ENCODE measurements around the gene FOXP4. TPM values are rescaled to one million over a fixed set of nuclear protein-coding genes. Genes with fewer than 3 reads are reported as not detected.

Gene FOXP4
- total and polyA plus RNA-seq, 2 of the 13 experiments (the other 11 are each of a cell fraction or from before 2014, with no cell fraction given), result 11.0 to 12.4 TPM

GRCh38 chr6:41519745-41520699 lies 26.2 kb upstream of the FOXP4 start (continued):
- TF ChIP-seq ZSCAN25 (CRISPR knock-in tag; IDR thresholded peaks at IDR 0.05) (peak; percentile 76), ZFP62 (CRISPR knock-in tag; IDR thresholded peaks at IDR 0.05) (0 out of 2 replicates have a peak, but pooled peaks have one; percentile 63), KMT2A (CRISPR knock-in tag; IDR thresholded peaks at IDR 0.05) (0 out of 2 replicates have a peak, but pooled peaks have one; percentile 12), POLR2A (IDR thresholded peaks at IDR 0.05; ENCODE audit: insufficient read depth in 1 of 2, low read depth in 2 of 2, low read length in 2 of 2) (peak; percentile 74 to 77; a peak in 3 of 4 replicates), EED (CRISPR knock-in tag; IDR thresholded peaks at IDR 0.05) (peak; percentile 89; the same call in 1 of the 2 replicates), KDM6A (CRISPR knock-in tag; IDR thresholded peaks at IDR 0.05; ENCODE audit: low read depth) (peak; percentile 98), ZNF589 (CRISPR knock-in tag; conservative IDR thresholded peaks at IDR 0.05) (0 out of 2 replicates have a peak, but pooled peaks have one; percentile 52)
- TF ChIP-seq, protein P1, sequence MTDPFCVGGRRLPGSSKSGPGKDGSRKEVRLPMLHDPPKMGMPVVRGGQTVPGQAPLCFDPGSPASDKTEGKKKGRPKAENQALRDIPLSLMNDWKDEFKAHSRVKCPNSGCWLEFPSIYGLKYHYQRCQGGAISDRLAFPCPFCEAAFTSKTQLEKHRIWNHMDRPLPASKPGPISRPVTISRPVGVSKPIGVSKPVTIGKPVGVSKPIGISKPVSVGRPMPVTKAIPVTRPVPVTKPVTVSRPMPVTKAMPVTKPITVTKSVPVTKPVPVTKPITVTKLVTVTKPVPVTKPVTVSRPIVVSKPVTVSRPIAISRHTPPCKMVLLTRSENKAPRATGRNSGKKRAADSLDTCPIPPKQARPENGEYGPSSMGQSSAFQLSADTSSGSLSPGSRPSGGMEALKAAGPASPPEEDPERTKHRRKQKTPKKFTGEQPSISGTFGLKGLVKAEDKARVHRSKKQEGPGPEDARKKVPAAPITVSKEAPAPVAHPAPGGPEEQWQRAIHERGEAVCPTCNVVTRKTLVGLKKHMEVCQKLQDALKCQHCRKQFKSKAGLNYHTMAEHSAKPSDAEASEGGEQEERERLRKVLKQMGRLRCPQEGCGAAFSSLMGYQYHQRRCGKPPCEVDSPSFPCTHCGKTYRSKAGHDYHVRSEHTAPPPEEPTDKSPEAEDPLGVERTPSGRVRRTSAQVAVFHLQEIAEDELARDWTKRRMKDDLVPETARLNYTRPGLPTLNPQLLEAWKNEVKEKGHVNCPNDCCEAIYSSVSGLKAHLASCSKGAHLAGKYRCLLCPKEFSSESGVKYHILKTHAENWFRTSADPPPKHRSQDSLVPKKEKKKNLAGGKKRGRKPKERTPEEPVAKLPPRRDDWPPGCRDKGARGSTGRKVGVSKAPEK (CRISPR knock-in tag; IDR thresholded peaks at IDR 0.05; ENCODE audit: borderline replicate concordance), result peak; percentile 2; the same call in 1 of the 2 replicates
- TF ChIP-seq, protein P2, sequence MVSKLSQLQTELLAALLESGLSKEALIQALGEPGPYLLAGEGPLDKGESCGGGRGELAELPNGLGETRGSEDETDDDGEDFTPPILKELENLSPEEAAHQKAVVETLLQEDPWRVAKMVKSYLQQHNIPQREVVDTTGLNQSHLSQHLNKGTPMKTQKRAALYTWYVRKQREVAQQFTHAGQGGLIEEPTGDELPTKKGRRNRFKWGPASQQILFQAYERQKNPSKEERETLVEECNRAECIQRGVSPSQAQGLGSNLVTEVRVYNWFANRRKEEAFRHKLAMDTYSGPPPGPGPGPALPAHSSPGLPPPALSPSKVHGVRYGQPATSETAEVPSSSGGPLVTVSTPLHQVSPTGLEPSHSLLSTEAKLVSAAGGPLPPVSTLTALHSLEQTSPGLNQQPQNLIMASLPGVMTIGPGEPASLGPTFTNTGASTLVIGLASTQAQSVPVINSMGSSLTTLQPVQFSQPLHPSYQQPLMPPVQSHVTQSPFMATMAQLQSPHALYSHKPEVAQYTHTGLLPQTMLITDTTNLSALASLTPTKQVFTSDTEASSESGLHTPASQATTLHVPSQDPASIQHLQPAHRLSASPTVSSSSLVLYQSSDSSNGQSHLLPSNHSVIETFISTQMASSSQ (IDR thresholded peaks at IDR 0.05; ENCODE audit: low read depth), result peak; percentile 39
- TF ChIP-seq, protein P2 (CRISPR knock-in tag; IDR thresholded peaks at IDR 0.05; ENCODE audit: borderline replicate concordance), result peak; percentile 69
- TF ChIP-seq, protein P3, sequence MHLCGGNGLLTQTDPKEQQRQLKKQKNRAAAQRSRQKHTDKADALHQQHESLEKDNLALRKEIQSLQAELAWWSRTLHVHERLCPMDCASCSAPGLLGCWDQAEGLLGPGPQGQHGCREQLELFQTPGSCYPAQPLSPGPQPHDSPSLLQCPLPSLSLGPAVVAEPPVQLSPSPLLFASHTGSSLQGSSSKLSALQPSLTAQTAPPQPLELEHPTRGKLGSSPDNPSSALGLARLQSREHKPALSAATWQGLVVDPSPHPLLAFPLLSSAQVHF (CRISPR knock-in tag; IDR thresholded peaks at IDR 0.05), result no peak
- TF ChIP-seq, protein P4, sequence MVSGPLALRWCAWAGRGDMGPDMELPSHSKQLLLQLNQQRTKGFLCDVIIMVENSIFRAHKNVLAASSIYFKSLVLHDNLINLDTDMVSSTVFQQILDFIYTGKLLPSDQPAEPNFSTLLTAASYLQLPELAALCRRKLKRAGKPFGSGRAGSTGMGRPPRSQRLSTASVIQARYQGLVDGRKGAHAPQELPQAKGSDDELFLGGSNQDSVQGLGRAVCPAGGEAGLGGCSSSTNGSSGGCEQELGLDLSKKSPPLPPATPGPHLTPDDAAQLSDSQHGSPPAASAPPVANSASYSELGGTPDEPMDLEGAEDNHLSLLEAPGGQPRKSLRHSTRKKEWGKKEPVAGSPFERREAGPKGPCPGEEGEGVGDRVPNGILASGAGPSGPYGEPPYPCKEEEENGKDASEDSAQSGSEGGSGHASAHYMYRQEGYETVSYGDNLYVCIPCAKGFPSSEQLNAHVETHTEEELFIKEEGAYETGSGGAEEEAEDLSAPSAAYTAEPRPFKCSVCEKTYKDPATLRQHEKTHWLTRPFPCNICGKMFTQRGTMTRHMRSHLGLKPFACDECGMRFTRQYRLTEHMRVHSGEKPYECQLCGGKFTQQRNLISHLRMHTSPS (CRISPR knock-in tag; IDR thresholded peaks at IDR 0.05; ENCODE audit: low read depth), result peak; percentile 47; the same call in 1 of the 2 replicates
- TF ChIP-seq, protein P5, sequence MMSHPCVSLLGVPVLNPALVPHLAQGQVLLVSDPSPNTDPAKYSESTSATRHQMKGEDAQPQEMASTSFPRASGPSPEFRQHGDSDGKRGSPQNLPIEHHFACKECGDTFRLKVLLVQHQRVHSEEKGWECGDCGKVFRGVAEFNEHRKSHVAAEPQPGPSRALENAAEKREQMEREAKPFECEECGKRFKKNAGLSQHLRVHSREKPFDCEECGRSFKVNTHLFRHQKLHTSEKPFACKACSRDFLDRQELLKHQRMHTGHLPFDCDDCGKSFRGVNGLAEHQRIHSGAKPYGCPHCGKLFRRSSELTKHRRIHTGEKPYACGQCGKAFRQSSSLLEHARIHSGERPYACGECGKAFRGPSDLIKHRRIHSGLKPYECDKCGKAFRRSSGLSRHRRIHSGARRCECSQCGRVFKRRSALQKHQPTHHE (CRISPR knock-in tag; IDR thresholded peaks at IDR 0.05; ENCODE audit: borderline replicate concordance), result peak; percentile 93; the same call in 1 of the 2 replicates
- TF ChIP-seq, protein P6, sequence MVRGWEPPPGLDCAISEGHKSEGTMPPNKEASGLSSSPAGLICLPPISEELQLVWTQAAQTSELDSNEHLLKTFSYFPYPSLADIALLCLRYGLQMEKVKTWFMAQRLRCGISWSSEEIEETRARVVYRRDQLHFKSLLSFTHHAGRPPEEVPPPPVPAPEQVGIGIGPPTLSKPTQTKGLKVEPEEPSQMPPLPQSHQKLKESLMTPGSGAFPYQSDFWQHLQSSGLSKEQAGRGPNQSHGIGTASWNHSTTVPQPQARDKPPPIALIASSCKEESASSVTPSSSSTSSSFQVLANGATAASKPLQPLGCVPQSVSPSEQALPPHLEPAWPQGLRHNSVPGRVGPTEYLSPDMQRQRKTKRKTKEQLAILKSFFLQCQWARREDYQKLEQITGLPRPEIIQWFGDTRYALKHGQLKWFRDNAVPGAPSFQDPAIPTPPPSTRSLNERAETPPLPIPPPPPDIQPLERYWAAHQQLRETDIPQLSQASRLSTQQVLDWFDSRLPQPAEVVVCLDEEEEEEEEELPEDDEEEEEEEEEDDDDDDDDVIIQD (CRISPR knock-in tag; IDR thresholded peaks at IDR 0.05; ENCODE audit: low read depth), result 0 out of 2 replicates have a peak, but pooled peaks have one; percentile 17

Data from HepG2 (cell line).